Body of pancreas (tissue), 4 donors: Measurements from ENCODE around the gene KRT84.

ENCODE experiments used
- CTCF ChIP-seq, 7 experiments: fragments of 450-650 bp in 4 of 7; fragments of 200-600 bp in 3 of 7; sonication (generic) in 3 of 7; IDR thresholded peaks; one replicate each; pipeline ENCODE4 v1.5.1; 2016 to 2019; ENCODE audit warnings: antibody characterized with exemption in 7 of 7
- POLR2A ChIP-seq, 3 donors: fragments of 450-650 bp; IDR thresholded peaks; one replicate each; pipeline ENCODE4 v1.6.1; 2016; ENCODE audit warnings: antibody characterized with exemption in 3 of 3, mild to moderate bottlenecking in 2 of 3

- TF ChIP-seq CTCF (IDR thresholded peaks at IDR 0.05) (no peak), POLR2A (IDR thresholded peaks at IDR 0.05) (no peak)
Observed at GRCh38 chr12:52419656-52420055, 34.2 kb upstream of the KRT84 start.
